Measurements from ENCODE around the gene PPM1L. TPM values are rescaled to one million over a fixed set of nuclear protein-coding genes. Genes with fewer than 3 reads are reported as not detected.
A peak's percentile ranks its signal among the peaks of the same experiment; 100 is the strongest.

PPM1L gene
- polyA plus RNA-seq, 3 donors from 2014 or later = 14.8 to 35.5 (median 20.5) TPM

GRCh38 chr3:160906646-160907045, 150.6 kb downstream of the PPM1L start:
- H3K4me1 Mint-ChIP-seq = peaks cover 21 to 44% of the 10 kb centered on the region in 2 donors
- H3K27me3 Mint-ChIP-seq (ENCODE audit: low read depth in 3 of 3) = peaks cover 2 to 4% (median 3%) of the 10 kb centered on the region in 3 donors
- no peak overlapping the region for H3K27ac Mint-ChIP-seq
- DNase-seq = no peak
- H3K36me3 Mint-ChIP-seq = peaks cover 0 to 4% (median 3%) of the 10 kb centered on the region in 3 donors
- peaks cover 0 to 8% (median 2%) of the 10 kb centered on the region in 6 donors for H3K9me3 Mint-ChIP-seq
- no peak overlapping the region for H3K4me3 Mint-ChIP-seq

- no peak for DNase-seq
- Mint-ChIP-seq H3K9me3 (peaks cover 0 to 8% (median 2%) of the 10 kb centered on the region in 6 donors), H3K36me3 (peaks cover 0 to 4% (median 0%) of the 10 kb centered on the region in 3 donors), H3K4me3 (no peak overlapping the region), H3K27me3 (ENCODE audit: low read depth in 3 of 3) (peaks cover 2 to 3% (median 2%) of the 10 kb centered on the region in 3 donors), H3K4me1 (peaks cover 23 to 26% of the 10 kb centered on the region in 2 donors), H3K27ac (no peak overlapping the region)
Measured at GRCh38 chr3:160909917-160910316, 153.9 kb downstream of the PPM1L start.

- Mint-ChIP-seq H3K4me3 (no peak overlapping the region), H3K27ac (peak overlapping the region in 1 of 6 donors; percentile 14), H3K27me3 (ENCODE audit: low read depth in 3 of 3) (peaks cover 2 to 3% (median 2%) of the 10 kb centered on the region in 3 donors), H3K4me1 (peaks cover 23 to 27% of the 10 kb centered on the region in 2 donors), H3K9me3 (peaks cover 0 to 6% (median 2%) of the 10 kb centered on the region in 6 donors), H3K36me3 (peaks cover 0 to 4% (median 0%) of the 10 kb centered on the region in 3 donors)
- DNase-seq = no peak
Measured at GRCh38 chr3:160911411-160911810, 155.4 kb downstream of the PPM1L start.

GRCh38 chr3:160916472-160916871, 160.4 kb downstream of the PPM1L start:
- H3K9me3 Mint-ChIP-seq = no peaks in the 10 kb centered on the region

GRCh38 chr3:160919942-160920341, 163.9 kb downstream of the PPM1L start:
- no peak for DNase-seq
- no peak overlapping the region for H3K27ac Mint-ChIP-seq
- no peak overlapping the region for H3K4me3 Mint-ChIP-seq
- H3K4me1 Mint-ChIP-seq = peaks cover 8 to 56% of the 10 kb centered on the region in 2 donors
- H3K27me3 Mint-ChIP-seq (ENCODE audit: low read depth in 3 of 3) = peaks cover 0 to 3% (median 2%) of the 10 kb centered on the region in 3 donors
- no peaks in the 10 kb centered on the region for H3K36me3 Mint-ChIP-seq
- no peaks in the 10 kb centered on the region for H3K9me3 Mint-ChIP-seq

More at GRCh38 chr3:160916472-160916871, 160.4 kb downstream of the PPM1L start:
- no peak for DNase-seq
- Mint-ChIP-seq H3K36me3 (no peaks in the 10 kb centered on the region), H3K27ac (no peak overlapping the region), H3K4me1 (peaks cover 9 to 47% of the 10 kb centered on the region in 2 donors), H3K27me3 (ENCODE audit: low read depth in 3 of 3) (peaks cover 0 to 3% (median 2%) of the 10 kb centered on the region in 3 donors), H3K4me3 (no peak overlapping the region)

- no peaks in the 10 kb centered on the region for H3K36me3 Mint-ChIP-seq
- H3K9me3 Mint-ChIP-seq = no peaks in the 10 kb centered on the region
- H3K4me1 Mint-ChIP-seq = peaks cover 8 to 67% of the 10 kb centered on the region in 2 donors
- H3K27ac Mint-ChIP-seq = no peak overlapping the region
- H3K4me3 Mint-ChIP-seq = no peak overlapping the region
- H3K27me3 Mint-ChIP-seq (ENCODE audit: low read depth in 3 of 3) = peaks cover 0 to 3% (median 2%) of the 10 kb centered on the region in 3 donors
- peak in 1 of 3 donors; percentile 6 for DNase-seq
Measured at GRCh38 chr3:160921020-160921635, 165.1 kb downstream of the PPM1L start.

GRCh38 chr3:160924776-160925175, 168.7 kb downstream of the PPM1L start:
- no peak for DNase-seq
- Mint-ChIP-seq H3K27me3 (ENCODE audit: low read depth in 3 of 3) (peaks cover 0 to 3% (median 2%) of the 10 kb centered on the region in 3 donors), H3K4me3 (no peak overlapping the region), H3K4me1 (peaks cover 29 to 65% of the 10 kb centered on the region in 2 donors), H3K9me3 (no peaks in the 10 kb centered on the region), H3K36me3 (no peaks in the 10 kb centered on the region), H3K27ac (no peak overlapping the region)

- Mint-ChIP-seq H3K27ac (peak overlapping the region in 3 of 6 donors; percentile 0 to 49 (median 12)), H3K4me3 (peak overlapping the region in 1 of 5 donors; percentile 2), H3K36me3 (no peaks in the 10 kb centered on the region), H3K4me1 (peaks cover 41 to 72% of the 10 kb centered on the region in 2 donors), H3K9me3 (no peaks in the 10 kb centered on the region), H3K27me3 (ENCODE audit: low read depth in 3 of 3) (no peaks in the 10 kb centered on the region)
- DNase-seq = no peak
Measured at GRCh38 chr3:160927620-160928019, 171.6 kb downstream of the PPM1L start.

GRCh38 chr3:160928183-160928726, 172.2 kb downstream of the PPM1L start:
- no peak for DNase-seq
- Mint-ChIP-seq H3K27ac (no peak overlapping the region), H3K9me3 (no peaks in the 10 kb centered on the region), H3K4me1 (peaks cover 43 to 79% of the 10 kb centered on the region in 2 donors), H3K36me3 (no peaks in the 10 kb centered on the region), H3K4me3 (no peak overlapping the region), H3K27me3 (ENCODE audit: low read depth in 3 of 3) (no peaks in the 10 kb centered on the region)

GRCh38 chr3:160929595-160929994, 173.6 kb downstream of the PPM1L start:
- Mint-ChIP-seq H3K27ac (no peak overlapping the region), H3K27me3 (ENCODE audit: low read depth in 3 of 3) (peaks cover 0 to 2% (median 0%) of the 10 kb centered on the region in 3 donors), H3K36me3 (no peaks in the 10 kb centered on the region), H3K4me3 (no peak overlapping the region), H3K4me1 (peaks cover 47 to 82% of the 10 kb centered on the region in 2 donors), H3K9me3 (no peaks in the 10 kb centered on the region)
- DNase-seq = no peak

GRCh38 chr3:160931474-160931873, 175.4 kb downstream of the PPM1L start:
- Mint-ChIP-seq H3K4me1 (peaks cover 47 to 75% of the 10 kb centered on the region in 2 donors), H3K36me3 (no peaks in the 10 kb centered on the region), H3K27ac (peak overlapping the region in 1 of 6 donors; percentile 19), H3K9me3 (no peaks in the 10 kb centered on the region), H3K27me3 (ENCODE audit: low read depth in 3 of 3) (peaks cover 0 to 2% (median 0%) of the 10 kb centered on the region in 3 donors), H3K4me3 (no peak overlapping the region)
- DNase-seq = no peak

GRCh38 chr3:160935413-160936095, 179.5 kb downstream of the PPM1L start:
- Mint-ChIP-seq H3K9me3 (no peaks in the 10 kb centered on the region), H3K4me3 (no peak overlapping the region), H3K27me3 (ENCODE audit: low read depth in 3 of 3) (peaks cover 0 to 2% (median 0%) of the 10 kb centered on the region in 3 donors), H3K27ac (peak overlapping the region in 1 of 6 donors; percentile 33), H3K36me3 (peaks cover 0 to 4% (median 0%) of the 10 kb centered on the region in 3 donors), H3K4me1 (peaks cover 24 to 47% of the 10 kb centered on the region in 2 donors)
- no peak for DNase-seq

- peak overlapping the region in 1 of 6 donors; percentile 12 for H3K27ac Mint-ChIP-seq
- H3K27me3 Mint-ChIP-seq (ENCODE audit: low read depth in 3 of 3) = peaks cover 0 to 3% (median 0%) of the 10 kb centered on the region in 3 donors
- H3K4me3 Mint-ChIP-seq = peak overlapping the region in 1 of 5 donors; percentile 38
- H3K36me3 Mint-ChIP-seq = peaks cover 0 to 4% (median 3%) of the 10 kb centered on the region in 3 donors
- no peaks in the 10 kb centered on the region for H3K9me3 Mint-ChIP-seq
- peak; percentile 65 to 70 (median 69) for DNase-seq
- H3K4me1 Mint-ChIP-seq = peaks cover 18 to 21% of the 10 kb centered on the region in 2 donors
Measured at GRCh38 chr3:160941885-160942494, 186.0 kb downstream of the PPM1L start.

All from immature natural killer cell (primary cell).